HEK293 (cell line): ENCODE measurements around the gene CLEC1A.
"Not testable (repeated sequence)": the region's sequence is repeated elsewhere in the genome, so short reads cannot be mapped to it uniquely, and the experiment has no call there.

ENCODE experiments used
- CTCF ChIA-PET: fragments of 350-600 bp; formaldehyde crosslinking; extraction: SDS; loops from one replicate; lab custom pipeline; 2021; ENCODE audit warnings: antibody characterized with exemption; lab: Yijun Ruan, JAX
- POLR2A ChIA-PET: fragments of 300-600 bp; formaldehyde crosslinking; extraction: SDS; loops from one replicate; lab custom pipeline; 2020; ENCODE audit warnings: antibody characterized with exemption, inconsistent platforms; lab: Yijun Ruan, JAX
- H3K27ac ChIP-seq: fragments of 200-500 bp; sonication (Bioruptor generic); 2 replicates; pipeline ENCODE4 v1.5.1; 2014; ENCODE audit warnings: low read depth, low read length, control low read depth, inconsistent platforms; ENCODE audit errors: extremely low read depth
- H3K36me3 ChIP-seq, 2 experiments: fragments of 200-500 bp in 1 of 2; sonication (Bioruptor generic) in 1 of 2; 1 replicate in 1 of 2; 2 replicates in 1 of 2; pipeline ENCODE4 v1.5.1; 2014 to 2017; ENCODE audit warnings: inconsistent platforms in 2 of 2, low read length in 2 of 2; ENCODE audit not compliant: control insufficient read depth in 2 of 2, insufficient read depth in 1 of 2
- H3K4me1 ChIP-seq: fragments of 200-500 bp; sonication (Bioruptor generic); 2 replicates; pipeline ENCODE4 v1.5.1; 2014; ENCODE audit warnings: mild to moderate bottlenecking, low read length, inconsistent platforms; ENCODE audit not compliant: control insufficient read depth, insufficient read depth
- H3K4me3 ChIP-seq: 2 replicates; pipeline ENCODE4 v1.5.1; 2011; ENCODE audit warnings: low read depth, mild to moderate bottlenecking, control low read depth, low read length, moderate library complexity
- H3K9me3 ChIP-seq: fragments of 200-500 bp; sonication (Bioruptor generic); 2 replicates; pipeline ENCODE4 v1.5.1; 2014; ENCODE audit warnings: low read depth, low read length, inconsistent platforms; ENCODE audit not compliant: control insufficient read depth, insufficient read depth
- GLI4 ChIP-seq: fragments of 450-650 bp; formaldehyde crosslinking; IDR thresholded peaks from 2 replicates; pipeline ENCODE4 v1.5.1; 2016; ENCODE audit warnings: missing biosample characterization, missing genetic modification characterization
- KLF10 ChIP-seq: fragments of 450-650 bp; IDR thresholded peaks from 2 replicates; pipeline ENCODE4 v1.5.1; 2018; ENCODE audit warnings: missing biosample characterization, mild to moderate bottlenecking, missing genetic modification characterization
- KLF8 ChIP-seq: fragments of 450-650 bp; formaldehyde crosslinking; IDR thresholded peaks from 2 replicates; pipeline ENCODE4 v1.5.1; 2016; ENCODE audit warnings: missing biosample characterization, missing genetic modification characterization
- PRDM1 ChIP-seq: fragments of 450-650 bp; formaldehyde crosslinking; IDR thresholded peaks from 2 replicates; pipeline ENCODE4; 2016; ENCODE audit warnings: missing biosample characterization, missing genetic modification characterization
- RBAK ChIP-seq: fragments of 450-650 bp; formaldehyde crosslinking; IDR thresholded peaks from 2 replicates; pipeline ENCODE4 v1.5.1; 2016; ENCODE audit warnings: missing biosample characterization, missing genetic modification characterization
- SCRT1 ChIP-seq: fragments of 450-650 bp; formaldehyde crosslinking; IDR thresholded peaks from 2 replicates; pipeline ENCODE4 v1.5.1; 2016; ENCODE audit warnings: missing biosample characterization, missing genetic modification characterization, borderline replicate concordance
- ZBTB17 ChIP-seq: fragments of 450-650 bp; formaldehyde crosslinking; IDR thresholded peaks from 2 replicates; pipeline ENCODE4 v1.5.1; 2016; ENCODE audit warnings: missing biosample characterization, missing genetic modification characterization
- ZBTB21 ChIP-seq: fragments of 450-650 bp; formaldehyde crosslinking; IDR thresholded peaks from 2 replicates; pipeline ENCODE4 v1.5.1; 2017; ENCODE audit warnings: missing biosample characterization, missing genetic modification characterization
- ZEB2 ChIP-seq: fragments of 450-650 bp; formaldehyde crosslinking; IDR thresholded peaks from 2 replicates; pipeline ENCODE4 v1.5.1; 2016; ENCODE audit warnings: missing biosample characterization, missing genetic modification characterization
- ZFP41 ChIP-seq: fragments of 450-650 bp; formaldehyde crosslinking; IDR thresholded peaks from 2 replicates; pipeline ENCODE4 v1.5.1; 2016; ENCODE audit warnings: missing biosample characterization, missing genetic modification characterization, borderline replicate concordance
- ZFP69B ChIP-seq: fragments of 450-650 bp; formaldehyde crosslinking; IDR thresholded peaks from 2 replicates; pipeline ENCODE4 v1.5.1; 2016; ENCODE audit warnings: missing biosample characterization, missing genetic modification characterization
- ZNF121 ChIP-seq: fragments of 450-650 bp; formaldehyde crosslinking; IDR thresholded peaks from 2 replicates; pipeline ENCODE4 v1.5.1; 2016; ENCODE audit warnings: missing biosample characterization, missing genetic modification characterization
- ZNF266 ChIP-seq: fragments of 450-650 bp; formaldehyde crosslinking; IDR thresholded peaks from 2 replicates; pipeline ENCODE4 v1.5.1; 2016; ENCODE audit warnings: missing biosample characterization, missing genetic modification characterization, low read depth
- ZNF311 ChIP-seq: fragments of 450-650 bp; formaldehyde crosslinking; IDR thresholded peaks from 2 replicates; pipeline ENCODE4 v1.5.1; 2017; ENCODE audit warnings: missing biosample characterization, missing genetic modification characterization, borderline replicate concordance
- ZNF416 ChIP-seq: fragments of 450-650 bp; formaldehyde crosslinking; IDR thresholded peaks from 2 replicates; pipeline ENCODE4 v1.5.1; 2016; ENCODE audit warnings: missing biosample characterization, missing genetic modification characterization
- ZNF514 ChIP-seq: fragments of 450-650 bp; formaldehyde crosslinking; IDR thresholded peaks from 2 replicates; pipeline ENCODE4 v1.5.1; 2016; ENCODE audit warnings: missing biosample characterization, missing genetic modification characterization
- ZNF580 ChIP-seq: fragments of 450-650 bp; formaldehyde crosslinking; IDR thresholded peaks from 2 replicates; pipeline ENCODE4 v1.5.1; 2016; ENCODE audit warnings: missing biosample characterization, missing genetic modification characterization
- ZNF596 ChIP-seq: fragments of 450-650 bp; IDR thresholded peaks from 2 replicates; pipeline ENCODE4 v1.5.0; 2018; ENCODE audit warnings: missing biosample characterization, mild to moderate bottlenecking, missing genetic modification characterization, moderate library complexity
- ZNF600 ChIP-seq: fragments of 450-650 bp; formaldehyde crosslinking; IDR thresholded peaks from 2 replicates; pipeline ENCODE4 v1.5.1; 2016; ENCODE audit warnings: missing biosample characterization, missing genetic modification characterization
- ZNF660 ChIP-seq: fragments of 450-650 bp; IDR thresholded peaks from 2 replicates; pipeline ENCODE4 v1.5.1; 2018; ENCODE audit warnings: missing biosample characterization, mild to moderate bottlenecking, missing genetic modification characterization
- ZNF76 ChIP-seq: fragments of 450-650 bp; formaldehyde crosslinking; IDR thresholded peaks from 2 replicates; pipeline ENCODE4; 2016; ENCODE audit warnings: low read depth, missing biosample characterization, missing genetic modification characterization, borderline replicate concordance
- ZSCAN18 ChIP-seq: fragments of 450-650 bp; formaldehyde crosslinking; IDR thresholded peaks from 2 replicates; pipeline ENCODE4 v1.5.1; 2016; ENCODE audit warnings: missing biosample characterization, missing genetic modification characterization
- TF ChIP-seq, protein P1 (sequence below): fragments of 450-650 bp; formaldehyde crosslinking; IDR thresholded peaks from 2 replicates; pipeline ENCODE4 v1.5.1; 2016; ENCODE audit warnings: missing biosample characterization, missing genetic modification characterization
- TF ChIP-seq, protein P2 (sequence below): fragments of 450-650 bp; formaldehyde crosslinking; IDR thresholded peaks from 2 replicates; pipeline ENCODE4 v1.5.1; 2016; ENCODE audit warnings: missing biosample characterization, missing genetic modification characterization

Gene CLEC1A

GRCh38 chr12:10030446-10030845 lies 68.3 kb downstream of the CLEC1A start, which contains the start of gene CLEC9A (continued):
- TF ChIP-seq ZFP69B (tag by site-specific recombination) (no peak), ZEB2 (tag by site-specific recombination) (no peak), ZFP41 (no peak)

- ChIA-PET POLR2A (no interaction called here), CTCF (interaction anchor here (1.4 kb wide), 1 partner anchor 116 kb away, joined by 5 read pairs; no protein-coding TSS in a partner anchor)
- Histone ChIP-seq H3K9me3 (no peaks in the 10 kb centered on the region), H3K4me1 (no peaks in the 10 kb centered on the region), H3K36me3 (no peaks in the 10 kb centered on the region), H3K27ac (no peak overlapping the region), H3K4me3 (no peak overlapping the region)
- TF ChIP-seq ZNF514 (tag by site-specific recombination) (no peak), GLI4 (tag by site-specific recombination) (no peak), ZNF660 (tag by site-specific recombination) (no peak), ZNF416 (tag by site-specific recombination) (no peak), ZNF121 (tag by site-specific recombination) (no peak), ZNF600 (tag by site-specific recombination) (no peak), ZNF580 (tag by site-specific recombination) (no peak), KLF8 (tag by site-specific recombination) (no peak), SCRT1 (tag by site-specific recombination) (no peak), ZEB2 (tag by site-specific recombination) (no peak), ZBTB17 (tag by site-specific recombination) (no peak), KLF10 (no peak), RBAK (tag by site-specific recombination) (no peak), ZBTB21 (no peak), ZNF76 (tag by site-specific recombination) (no peak)
- TF ChIP-seq, protein P1, sequence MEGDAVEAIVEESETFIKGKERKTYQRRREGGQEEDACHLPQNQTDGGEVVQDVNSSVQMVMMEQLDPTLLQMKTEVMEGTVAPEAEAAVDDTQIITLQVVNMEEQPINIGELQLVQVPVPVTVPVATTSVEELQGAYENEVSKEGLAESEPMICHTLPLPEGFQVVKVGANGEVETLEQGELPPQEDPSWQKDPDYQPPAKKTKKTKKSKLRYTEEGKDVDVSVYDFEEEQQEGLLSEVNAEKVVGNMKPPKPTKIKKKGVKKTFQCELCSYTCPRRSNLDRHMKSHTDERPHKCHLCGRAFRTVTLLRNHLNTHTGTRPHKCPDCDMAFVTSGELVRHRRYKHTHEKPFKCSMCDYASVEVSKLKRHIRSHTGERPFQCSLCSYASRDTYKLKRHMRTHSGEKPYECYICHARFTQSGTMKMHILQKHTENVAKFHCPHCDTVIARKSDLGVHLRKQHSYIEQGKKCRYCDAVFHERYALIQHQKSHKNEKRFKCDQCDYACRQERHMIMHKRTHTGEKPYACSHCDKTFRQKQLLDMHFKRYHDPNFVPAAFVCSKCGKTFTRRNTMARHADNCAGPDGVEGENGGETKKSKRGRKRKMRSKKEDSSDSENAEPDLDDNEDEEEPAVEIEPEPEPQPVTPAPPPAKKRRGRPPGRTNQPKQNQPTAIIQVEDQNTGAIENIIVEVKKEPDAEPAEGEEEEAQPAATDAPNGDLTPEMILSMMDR, result no peak
- TF ChIP-seq, protein P2, sequence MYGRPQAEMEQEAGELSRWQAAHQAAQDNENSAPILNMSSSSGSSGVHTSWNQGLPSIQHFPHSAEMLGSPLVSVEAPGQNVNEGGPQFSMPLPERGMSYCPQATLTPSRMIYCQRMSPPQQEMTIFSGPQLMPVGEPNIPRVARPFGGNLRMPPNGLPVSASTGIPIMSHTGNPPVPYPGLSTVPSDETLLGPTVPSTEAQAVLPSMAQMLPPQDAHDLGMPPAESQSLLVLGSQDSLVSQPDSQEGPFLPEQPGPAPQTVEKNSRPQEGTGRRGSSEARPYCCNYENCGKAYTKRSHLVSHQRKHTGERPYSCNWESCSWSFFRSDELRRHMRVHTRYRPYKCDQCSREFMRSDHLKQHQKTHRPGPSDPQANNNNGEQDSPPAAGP, result no peak
Observed at GRCh38 chr12:10027721-10028120, 71.1 kb downstream of the CLEC1A start.

DNA sequence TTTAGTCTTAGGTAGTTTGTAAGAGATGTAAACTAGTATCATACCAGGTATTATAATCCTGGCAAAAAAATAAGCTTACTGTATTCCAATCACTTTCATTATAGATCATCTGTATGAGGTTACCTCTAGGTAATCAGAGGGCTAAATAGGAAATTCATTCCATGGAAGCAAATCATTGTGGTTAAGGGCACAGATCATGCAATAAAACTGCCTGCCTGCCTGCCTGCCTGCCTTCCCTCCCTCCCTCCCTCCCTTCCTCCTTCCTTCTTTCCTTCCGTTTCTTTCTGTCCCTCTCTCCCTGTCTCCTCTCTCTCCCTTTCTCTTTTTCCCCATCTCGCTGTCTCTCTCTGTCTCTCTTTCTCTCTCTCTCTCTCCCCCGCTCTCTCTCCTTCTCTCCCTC lies 71.5 kb downstream of the CLEC1A start:
- Histone ChIP-seq H3K36me3 (no peaks in the 10 kb centered on the region), H3K9me3 (no peaks in the 10 kb centered on the region), H3K4me3 (no peak overlapping the region), H3K4me1 (no peaks in the 10 kb centered on the region), H3K27ac (no peak overlapping the region)
- ChIA-PET POLR2A (no interaction called here), CTCF (interaction anchor here (1.4 kb wide), 1 partner anchor 116 kb away, joined by 5 read pairs; no protein-coding TSS in a partner anchor)
- TF ChIP-seq ZNF311 (tag by site-specific recombination) (no peak), ZSCAN18 (tag by site-specific recombination) (no peak), ZNF596 (peak; percentile 64; the same call in 1 of the 2 replicates), ZNF266 (no peak), PRDM1 (tag by site-specific recombination) (0 out of 2 replicates have a peak, but pooled peaks have one; percentile 10)

DNA sequence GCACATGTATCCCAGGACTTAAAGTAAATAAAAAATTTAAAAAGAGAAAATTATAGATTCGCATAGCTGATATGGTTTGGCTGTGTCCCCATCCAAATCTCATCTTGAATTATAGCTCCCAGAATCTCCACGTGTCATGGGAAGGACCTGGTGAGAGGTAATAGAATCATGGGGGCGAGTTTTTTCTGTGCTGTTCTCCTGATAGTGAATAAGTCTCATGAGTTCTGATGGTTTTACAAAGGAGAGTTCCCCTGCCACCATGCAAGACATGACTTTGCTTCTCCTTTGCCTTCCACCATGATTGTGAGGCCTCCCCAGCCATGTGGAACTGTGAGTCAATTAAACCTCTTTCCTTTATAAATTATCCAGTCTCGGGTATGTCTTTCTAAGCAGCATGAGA lies 72.1 kb downstream of the CLEC1A start:
- H3K4me1 ChIP-seq, H3K36me3 ChIP-seq, H3K9me3 ChIP-seq, POLR2A ChIA-PET, H3K27ac ChIP-seq, CTCF ChIA-PET, H3K4me3 ChIP-seq: not testable (repeated sequence)
